ENCODE results near the gene SEMA4D.

DNA sequence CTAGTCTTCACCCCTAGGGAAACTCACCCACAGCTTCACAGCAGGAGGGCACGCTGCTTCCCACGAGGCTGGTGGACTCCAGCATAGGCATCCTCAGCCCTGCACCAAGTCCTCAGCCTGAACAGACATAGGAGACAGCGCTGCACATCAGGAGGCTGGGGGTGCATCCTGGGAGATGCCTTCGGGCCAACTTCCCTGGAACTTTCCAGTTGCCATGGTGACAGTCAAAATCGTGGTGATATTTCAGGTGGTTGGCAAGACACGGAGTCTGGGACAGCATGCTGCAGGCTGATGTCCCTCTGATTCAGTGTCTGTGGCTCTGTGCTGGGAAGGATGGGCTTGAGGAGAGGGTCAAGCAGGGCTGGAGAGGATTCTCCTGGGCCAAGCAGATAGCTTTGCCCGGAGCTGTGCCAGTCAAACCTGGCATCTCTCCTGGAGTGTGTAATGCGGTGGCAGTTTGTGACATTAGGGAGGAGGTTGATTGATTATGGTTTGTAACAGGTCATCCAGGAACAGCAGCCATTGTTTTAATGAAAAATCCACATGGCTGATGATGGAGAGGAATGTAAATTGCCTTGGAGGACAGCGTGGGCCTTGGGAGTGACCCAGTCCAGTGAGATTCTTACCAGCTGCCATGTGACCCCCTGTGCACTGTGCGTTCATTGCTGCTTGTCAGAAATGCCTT, 35.6 kb upstream of the SEMA4D start:
- TF ChIP-seq, protein P1, sequence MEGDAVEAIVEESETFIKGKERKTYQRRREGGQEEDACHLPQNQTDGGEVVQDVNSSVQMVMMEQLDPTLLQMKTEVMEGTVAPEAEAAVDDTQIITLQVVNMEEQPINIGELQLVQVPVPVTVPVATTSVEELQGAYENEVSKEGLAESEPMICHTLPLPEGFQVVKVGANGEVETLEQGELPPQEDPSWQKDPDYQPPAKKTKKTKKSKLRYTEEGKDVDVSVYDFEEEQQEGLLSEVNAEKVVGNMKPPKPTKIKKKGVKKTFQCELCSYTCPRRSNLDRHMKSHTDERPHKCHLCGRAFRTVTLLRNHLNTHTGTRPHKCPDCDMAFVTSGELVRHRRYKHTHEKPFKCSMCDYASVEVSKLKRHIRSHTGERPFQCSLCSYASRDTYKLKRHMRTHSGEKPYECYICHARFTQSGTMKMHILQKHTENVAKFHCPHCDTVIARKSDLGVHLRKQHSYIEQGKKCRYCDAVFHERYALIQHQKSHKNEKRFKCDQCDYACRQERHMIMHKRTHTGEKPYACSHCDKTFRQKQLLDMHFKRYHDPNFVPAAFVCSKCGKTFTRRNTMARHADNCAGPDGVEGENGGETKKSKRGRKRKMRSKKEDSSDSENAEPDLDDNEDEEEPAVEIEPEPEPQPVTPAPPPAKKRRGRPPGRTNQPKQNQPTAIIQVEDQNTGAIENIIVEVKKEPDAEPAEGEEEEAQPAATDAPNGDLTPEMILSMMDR (IDR thresholded peaks at IDR 0.05) = no peak
- TF ChIP-seq POLR2A (IDR thresholded peaks at IDR 0.05; ENCODE audit: low read depth) = no peak
